ENCODE measurements around the gene LTF. TPM values are rescaled to one million over a fixed set of nuclear protein-coding genes. Genes with fewer than 3 reads are reported as not detected.
A peak's percentile ranks its signal among the peaks of the same experiment; 100 is the strongest.

LTF gene
- total RNA-seq, 1 donor from 2014 or later = 1.4 TPM

- H3K4me1 ChIP-seq = no peaks in the 10 kb centered on the region
- TF ChIP-seq CTCF (IDR thresholded peaks at IDR 0.05) = no peak
- DNase-seq (ENCODE audit: low spot score in 2 of 2) = no peak
- H3K4me3 ChIP-seq = no peak overlapping the region
- intact Hi-C loops (cut with DNase I) = no loop called here
- H3K9me3 ChIP-seq = no peaks in the 10 kb centered on the region
- H3K27ac ChIP-seq = no peak overlapping the region
- no peaks in the 10 kb centered on the region for H3K27me3 ChIP-seq
- H3K36me3 ChIP-seq = no peaks in the 10 kb centered on the region
These were observed 18.1 kb upstream of the LTF start for GRCh38 chr3:46482632-46483350.

GRCh38 chr3:46481636-46482035 is 16.9 kb upstream of the LTF start:
- intact Hi-C loops (cut with DNase I) = no loop called here
- no peak for TF ChIP-seq CTCF (IDR thresholded peaks at IDR 0.05)
- Histone ChIP-seq H3K4me1 (no peaks in the 10 kb centered on the region), H3K4me3 (no peak overlapping the region), H3K9me3 (no peaks in the 10 kb centered on the region), H3K27ac (no peak overlapping the region), H3K36me3 (no peaks in the 10 kb centered on the region), H3K27me3 (no peaks in the 10 kb centered on the region)
- no peak for DNase-seq (ENCODE audit: low spot score in 2 of 2)

DNA sequence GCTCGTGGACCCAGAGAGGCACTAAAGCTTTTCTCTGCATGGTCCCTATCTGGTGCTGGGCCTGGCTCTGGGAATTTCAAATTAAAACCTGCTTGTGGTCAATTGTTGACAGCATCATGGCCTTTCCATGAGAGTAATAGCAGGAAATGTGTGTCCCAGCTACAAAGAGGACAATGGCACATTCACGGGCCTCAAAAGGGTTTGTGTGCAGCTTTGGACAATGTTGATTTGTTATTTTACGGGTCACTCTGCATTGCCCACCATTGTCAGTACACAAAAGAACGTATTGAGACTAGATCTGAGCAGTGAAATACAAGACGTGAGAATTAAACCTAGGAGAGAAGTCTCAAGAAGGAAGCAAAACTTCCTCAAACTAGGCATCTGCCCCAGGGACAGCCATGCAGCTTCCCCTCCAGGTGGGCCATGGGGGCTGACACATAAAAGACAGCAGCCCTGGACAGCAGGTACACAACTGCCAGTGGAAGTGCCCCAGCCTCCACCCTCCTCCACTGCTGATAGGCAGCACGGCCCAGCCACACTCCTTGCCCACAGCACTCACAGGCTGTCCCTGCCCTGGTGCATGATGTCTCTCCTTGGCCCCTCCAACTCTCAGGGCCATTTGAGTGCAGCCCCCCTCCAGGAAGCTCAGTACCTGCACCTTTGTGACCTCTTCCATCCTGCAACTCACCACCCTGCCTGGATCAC is 15.9 kb upstream of the LTF start:
- peak in 1 of 2 donors; percentile 49 for DNase-seq (ENCODE audit: low spot score in 2 of 2)
- H3K9me3 ChIP-seq = no peaks in the 10 kb centered on the region
- no peak overlapping the region for H3K27ac ChIP-seq
- intact Hi-C loops (cut with DNase I) = no loop called here
- H3K27me3 ChIP-seq = no peaks in the 10 kb centered on the region
- H3K36me3 ChIP-seq = no peaks in the 10 kb centered on the region
- no peak for TF ChIP-seq CTCF (IDR thresholded peaks at IDR 0.05)
- H3K4me3 ChIP-seq = no peak overlapping the region
- H3K4me1 ChIP-seq = no peaks in the 10 kb centered on the region

GRCh38 chr3:46479696-46480095 is 15.0 kb upstream of the LTF start:
- Histone ChIP-seq H3K4me1 (no peaks in the 10 kb centered on the region), H3K36me3 (no peaks in the 10 kb centered on the region), H3K9me3 (peaks cover 0 to 2% of the 10 kb centered on the region in 2 donors), H3K27me3 (no peaks in the 10 kb centered on the region), H3K4me3 (no peak overlapping the region), H3K27ac (no peak overlapping the region)
- DNase-seq (ENCODE audit: low spot score in 2 of 2) = peak in 1 of 2 donors; percentile 7
- intact Hi-C loops (cut with DNase I) = no loop called here
- no peak for TF ChIP-seq CTCF (IDR thresholded peaks at IDR 0.05)

- TF ChIP-seq CTCF (IDR thresholded peaks at IDR 0.05) = no peak
- intact Hi-C loops (cut with DNase I) = no loop called here
- DNase-seq (ENCODE audit: low spot score in 2 of 2) = peak in 1 of 2 donors; percentile 25
These were observed 14.3 kb upstream of the LTF start for GRCh38 chr3:46479021-46479420.

More at GRCh38 chr3:46479021-46479420, 14.3 kb upstream of the LTF start:
- no peak overlapping the region for H3K4me3 ChIP-seq
- H3K27me3 ChIP-seq = no peaks in the 10 kb centered on the region
- no peaks in the 10 kb centered on the region for H3K36me3 ChIP-seq
- peaks cover 0 to 6% of the 10 kb centered on the region in 2 donors for H3K9me3 ChIP-seq
- no peak overlapping the region for H3K27ac ChIP-seq
- H3K4me1 ChIP-seq = no peaks in the 10 kb centered on the region

Data from ascending aorta (tissue), 2 donors.